Mesothelial cell of epicardium (in vitro differentiated cells): ENCODE results near the gene ECHDC1. TPM values are rescaled to one million over a fixed set of nuclear protein-coding genes. Genes with fewer than 3 reads are reported as not detected.

Experiments used
- DNase-seq, 2 experiments: peaks; one replicate each; pipeline ENCODE4 v3.0.0; 2021; ENCODE audit warnings: low spot score in 2 of 2; ENCODE audit not compliant: unreplicated experiment in 2 of 2
- H3K27ac Mint-ChIP-seq: 2 replicates; pipeline ENCODE4 v1.8.0; 2021; ENCODE audit warnings: mixed read lengths
- H3K27me3 Mint-ChIP-seq: 2 replicates; pipeline ENCODE4 v1.8.0; 2021; ENCODE audit warnings: low read depth, mixed read lengths
- H3K36me3 Mint-ChIP-seq: 2 replicates; pipeline ENCODE4 v1.8.0; 2021; ENCODE audit warnings: mixed read lengths
- H3K4me1 Mint-ChIP-seq: 2 replicates; pipeline ENCODE4 v1.8.0; 2021; ENCODE audit warnings: mixed read lengths
- H3K4me3 Mint-ChIP-seq: 2 replicates; pipeline ENCODE4 v1.8.0; 2021; ENCODE audit warnings: mild to moderate bottlenecking, moderate library complexity, mixed read lengths
- H3K9me3 Mint-ChIP-seq: 2 replicates; pipeline ENCODE4 v1.8.0; 2021; ENCODE audit warnings: mixed read lengths
- total RNA-seq: library from RNA; stranded (reverse); gene quantifications from 3 replicates; pipeline ENCODE4 v1.2.1, GENCODE V29; 2021
- TF ChIP-seq, protein P1 (sequence below): fragments of 200-600 bp; sonication (generic); IDR thresholded peaks from one replicate; pipeline ENCODE4 v1.5.0; 2021; ENCODE audit warnings: antibody characterized with exemption; ENCODE audit not compliant: unreplicated experiment

ECHDC1 gene
- total RNA-seq, 1 donor from 2014 or later: 52.8 TPM

DNA sequence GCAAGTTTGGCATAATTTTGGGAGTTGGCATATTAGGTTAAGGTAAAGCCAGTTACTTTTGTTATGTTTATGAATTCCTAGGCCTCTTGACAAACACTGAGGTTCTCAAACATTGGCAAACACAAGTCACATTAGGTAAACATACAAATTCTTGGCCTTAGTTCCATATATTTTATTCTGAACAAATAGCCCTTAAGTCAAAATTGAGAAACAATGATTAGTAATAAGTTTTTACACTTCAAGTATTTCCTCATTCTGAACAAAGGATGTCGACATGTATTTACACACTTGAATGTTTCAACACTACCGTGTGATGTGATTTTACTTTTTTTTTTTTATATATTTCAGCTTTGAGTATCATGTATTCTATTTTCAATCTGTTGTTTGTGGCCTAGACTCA is 3.8 kb upstream of the ECHDC1 start:
- no peak overlapping the region for H3K27ac Mint-ChIP-seq
- H3K4me3 Mint-ChIP-seq: no peak overlapping the region
- peaks cover 34% of the 10 kb centered on the region for H3K36me3 Mint-ChIP-seq
- H3K9me3 Mint-ChIP-seq: peaks cover 35% of the 10 kb centered on the region
- no peaks in the 10 kb centered on the region for H3K4me1 Mint-ChIP-seq
- TF ChIP-seq, protein P1, sequence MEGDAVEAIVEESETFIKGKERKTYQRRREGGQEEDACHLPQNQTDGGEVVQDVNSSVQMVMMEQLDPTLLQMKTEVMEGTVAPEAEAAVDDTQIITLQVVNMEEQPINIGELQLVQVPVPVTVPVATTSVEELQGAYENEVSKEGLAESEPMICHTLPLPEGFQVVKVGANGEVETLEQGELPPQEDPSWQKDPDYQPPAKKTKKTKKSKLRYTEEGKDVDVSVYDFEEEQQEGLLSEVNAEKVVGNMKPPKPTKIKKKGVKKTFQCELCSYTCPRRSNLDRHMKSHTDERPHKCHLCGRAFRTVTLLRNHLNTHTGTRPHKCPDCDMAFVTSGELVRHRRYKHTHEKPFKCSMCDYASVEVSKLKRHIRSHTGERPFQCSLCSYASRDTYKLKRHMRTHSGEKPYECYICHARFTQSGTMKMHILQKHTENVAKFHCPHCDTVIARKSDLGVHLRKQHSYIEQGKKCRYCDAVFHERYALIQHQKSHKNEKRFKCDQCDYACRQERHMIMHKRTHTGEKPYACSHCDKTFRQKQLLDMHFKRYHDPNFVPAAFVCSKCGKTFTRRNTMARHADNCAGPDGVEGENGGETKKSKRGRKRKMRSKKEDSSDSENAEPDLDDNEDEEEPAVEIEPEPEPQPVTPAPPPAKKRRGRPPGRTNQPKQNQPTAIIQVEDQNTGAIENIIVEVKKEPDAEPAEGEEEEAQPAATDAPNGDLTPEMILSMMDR: no peak
- DNase-seq: no peak
- no peaks in the 10 kb centered on the region for H3K27me3 Mint-ChIP-seq

DNA sequence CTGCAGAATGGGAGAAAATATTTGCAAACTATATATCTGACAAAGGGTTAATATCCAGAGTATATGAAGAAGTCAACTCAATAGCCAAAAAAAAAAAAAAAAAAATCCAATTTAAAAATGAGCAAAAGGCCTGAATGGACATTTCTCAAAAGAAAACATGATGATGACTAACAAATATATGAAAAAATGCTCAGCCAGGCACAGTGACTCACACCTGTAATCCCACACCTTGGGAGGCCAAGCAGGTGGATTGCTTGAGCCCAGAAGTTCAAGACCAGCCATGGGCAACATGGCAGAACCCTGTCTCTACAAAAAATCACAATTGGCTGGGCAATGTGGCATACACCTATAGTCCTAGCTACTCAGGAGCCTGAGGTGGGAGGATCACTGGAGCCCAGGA is 2.1 kb upstream of the ECHDC1 start:
- Mint-ChIP-seq H3K27me3 (no peaks in the 10 kb centered on the region), H3K9me3 (peaks cover 23% of the 10 kb centered on the region), H3K27ac (no peak overlapping the region), H3K4me1 (no peaks in the 10 kb centered on the region), H3K36me3 (peaks cover 30% of the 10 kb centered on the region), H3K4me3 (no peak overlapping the region)
- TF ChIP-seq, protein P1: no peak
- no peak for DNase-seq

DNA sequence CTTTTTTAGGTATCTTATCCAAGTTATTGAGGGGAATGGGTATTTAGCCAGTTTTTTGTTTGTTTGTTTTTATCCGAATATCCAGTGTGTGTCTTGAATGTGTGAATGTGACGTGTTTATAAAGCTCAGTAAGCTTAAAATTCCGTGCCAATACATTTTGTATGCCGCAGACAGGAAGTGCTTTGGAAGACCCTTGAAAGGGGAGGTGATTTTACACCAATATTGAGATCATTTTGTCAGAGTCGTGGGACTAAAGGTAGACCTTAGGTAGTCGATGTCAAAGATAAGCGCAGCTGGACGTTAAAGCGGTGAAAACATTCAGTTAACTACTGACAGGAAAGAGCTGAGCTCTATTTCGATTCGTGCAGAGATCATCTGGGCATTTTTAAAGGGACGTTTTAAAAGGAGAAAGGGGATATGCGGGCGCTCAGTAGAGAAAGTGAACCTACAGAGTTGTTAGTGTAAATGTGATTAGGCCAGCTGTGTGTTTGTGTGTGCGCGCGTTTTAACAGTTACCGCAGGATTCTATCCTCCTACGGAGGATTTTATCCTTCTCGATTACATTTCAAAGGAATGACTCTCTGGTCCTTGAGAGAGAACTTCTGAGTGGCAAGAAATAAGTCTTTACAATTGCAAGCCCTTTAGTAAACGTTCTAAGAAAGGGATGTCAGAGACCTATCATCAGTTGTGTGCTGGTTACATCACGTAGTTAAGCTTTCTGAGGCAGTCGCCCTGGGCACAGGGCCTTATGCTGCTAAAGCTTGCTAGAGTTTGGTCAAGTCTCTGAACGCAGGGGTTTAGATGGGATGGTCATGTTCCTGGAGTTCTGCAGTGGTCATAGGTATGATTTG is 625 bp upstream of the ECHDC1 start:
- no peak overlapping the region for H3K4me3 Mint-ChIP-seq
- TF ChIP-seq, protein P1: no peak
- DNase-seq: no peak
- H3K27ac Mint-ChIP-seq: no peak overlapping the region
- H3K4me1 Mint-ChIP-seq: peaks cover 3% of the 10 kb centered on the region
- peaks cover 16% of the 10 kb centered on the region for H3K36me3 Mint-ChIP-seq
- peaks cover 10% of the 10 kb centered on the region for H3K9me3 Mint-ChIP-seq
- no peaks in the 10 kb centered on the region for H3K27me3 Mint-ChIP-seq

DNA sequence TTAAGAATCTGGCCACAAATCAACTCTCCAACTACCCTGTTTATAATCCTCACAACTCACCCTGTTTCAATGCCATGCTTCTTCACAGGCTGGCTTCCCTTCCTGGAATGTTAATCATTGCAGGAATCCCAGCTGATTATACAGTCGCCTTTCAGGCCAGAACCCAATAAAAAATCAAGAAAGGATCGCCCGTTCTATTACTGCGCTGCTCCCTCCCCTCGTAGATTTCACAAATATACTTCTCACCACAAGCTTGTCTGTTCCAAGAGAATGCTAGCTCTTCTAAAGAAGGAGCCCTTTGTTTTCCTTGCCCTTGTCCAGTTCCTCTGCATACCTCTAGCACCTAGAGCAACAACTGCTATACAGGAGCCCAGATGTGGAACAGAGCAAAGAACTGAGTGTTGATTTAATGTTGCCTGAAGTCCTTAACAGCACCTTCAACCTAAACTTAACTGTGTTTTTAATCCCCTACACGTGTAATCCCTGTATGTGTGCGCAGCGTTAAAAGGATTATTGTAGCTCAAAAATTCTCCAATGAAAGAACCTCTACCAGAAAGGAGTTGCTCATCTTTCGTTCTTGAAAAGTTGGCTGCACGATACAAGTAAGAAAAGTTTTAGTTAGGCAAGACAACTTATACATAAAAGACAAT is 988 bp downstream of the ECHDC1 start:
- H3K9me3 Mint-ChIP-seq: peaks cover 6% of the 10 kb centered on the region
- H3K4me1 Mint-ChIP-seq: peaks cover 12% of the 10 kb centered on the region
- no peaks in the 10 kb centered on the region for H3K27me3 Mint-ChIP-seq
- DNase-seq: no peak
- no peak overlapping the region for H3K4me3 Mint-ChIP-seq
- TF ChIP-seq, protein P1: no peak
- no peak overlapping the region for H3K27ac Mint-ChIP-seq
- peaks cover 7% of the 10 kb centered on the region for H3K36me3 Mint-ChIP-seq

DNA sequence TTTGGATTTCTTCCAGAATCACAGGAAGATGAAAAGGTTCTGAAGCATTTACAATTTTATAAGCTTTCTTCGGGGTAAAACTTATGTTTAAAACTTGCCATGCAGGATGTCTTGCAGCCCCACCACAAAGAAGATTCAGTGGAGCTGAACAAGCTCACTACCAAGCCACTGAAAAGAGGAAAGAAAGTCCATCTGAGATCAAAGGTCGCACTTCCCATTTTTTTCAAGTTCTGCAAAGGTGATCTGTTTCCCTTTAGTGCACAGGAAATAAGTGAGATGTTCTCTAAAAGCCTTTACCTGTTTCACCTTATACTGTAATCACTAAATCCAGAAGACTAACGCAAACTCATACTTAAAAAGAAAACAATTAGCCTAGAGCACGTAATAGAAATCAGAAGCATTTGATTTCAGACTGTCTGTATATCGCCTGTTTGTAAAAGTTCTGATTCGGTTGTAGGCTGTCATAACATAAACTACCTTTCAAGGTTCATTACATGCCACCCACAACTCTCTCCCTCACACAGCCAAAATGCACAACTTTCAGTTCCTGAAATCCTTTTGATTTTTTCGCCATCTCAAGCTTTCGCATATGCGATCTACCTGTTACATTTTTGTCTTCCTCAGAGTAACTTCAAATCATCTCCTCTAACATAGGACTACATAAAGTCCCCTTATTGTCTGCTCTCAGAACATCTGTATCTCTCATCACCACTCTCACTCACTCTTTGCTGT is 1.8 kb downstream of the ECHDC1 start:
- DNase-seq: no peak
- H3K4me3 Mint-ChIP-seq: no peak overlapping the region
- no peaks in the 10 kb centered on the region for H3K27me3 Mint-ChIP-seq
- peaks cover 3% of the 10 kb centered on the region for H3K36me3 Mint-ChIP-seq
- H3K9me3 Mint-ChIP-seq: peaks cover 4% of the 10 kb centered on the region
- TF ChIP-seq, protein P1: no peak
- peaks cover 18% of the 10 kb centered on the region for H3K4me1 Mint-ChIP-seq
- H3K27ac Mint-ChIP-seq: no peak overlapping the region
